Activated naive CD8-positive, alpha-beta T cell treated with anti-CD3 and anti-CD28 coated beads, Interleukin-2, amount 50 U/mL, for 24 hours (primary cell): Measurements from ENCODE around the gene GCH1.

Source experiments
- ATAC-seq: fragments of 150-1000 bp; cut with Tn5 transposase; one replicate; pipeline ENCODE4 v1.10.0; 2021
- DNase-seq: peaks from one replicate; pipeline ENCODE4 v3.0.0; 2021
- H3K27ac Mint-ChIP-seq: one replicate; pipeline ENCODE4 v1.8.0; 2021; ENCODE audit warnings: mild to moderate bottlenecking, mixed read lengths
- H3K27me3 Mint-ChIP-seq: one replicate; pipeline ENCODE4 v1.8.0; 2021; ENCODE audit warnings: mixed read lengths
- H3K36me3 Mint-ChIP-seq: one replicate; pipeline ENCODE4 v1.8.0; 2021; ENCODE audit warnings: low read depth, mixed read lengths
- H3K4me1 Mint-ChIP-seq: one replicate; pipeline ENCODE4 v1.8.0; 2021; ENCODE audit warnings: mixed read lengths
- H3K4me3 Mint-ChIP-seq: one replicate; pipeline ENCODE4 v1.8.0; 2021; ENCODE audit warnings: mild to moderate bottlenecking, moderate library complexity, mixed read lengths
- H3K9me3 Mint-ChIP-seq: one replicate; pipeline ENCODE4 v1.8.0; 2021; ENCODE audit warnings: mixed read lengths

The GCH1 gene

DNA sequence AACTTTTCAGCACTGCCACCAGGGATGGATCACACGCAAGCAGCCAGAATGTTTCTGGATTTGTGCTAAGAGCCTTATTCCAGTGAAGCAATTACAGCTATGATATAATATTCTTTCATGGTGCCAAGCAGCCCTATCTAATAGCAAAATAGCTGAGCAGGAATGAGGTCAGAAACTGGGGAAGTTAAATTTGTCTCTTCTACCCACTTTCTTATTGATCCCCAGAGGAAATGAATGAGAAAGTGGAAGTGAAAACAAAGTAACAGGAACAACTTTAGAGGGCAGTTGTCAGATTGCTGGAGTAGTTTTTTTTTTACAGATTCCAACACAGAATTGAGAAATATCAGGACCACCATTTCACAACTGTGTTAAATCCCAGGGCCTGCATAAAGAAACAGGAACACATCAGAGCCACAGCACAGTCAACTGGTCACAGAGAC, 44.8 kb downstream of the GCH1 start:
- Mint-ChIP-seq H3K36me3 (peaks cover 16% of the 10 kb centered on the region), H3K27me3 (no peaks in the 10 kb centered on the region), H3K4me1 (peaks cover 21% of the 10 kb centered on the region), H3K9me3 (no peaks in the 10 kb centered on the region), H3K4me3 (no peak overlapping the region), H3K27ac (no peak overlapping the region)
- no peak for ATAC-seq
- no peak for DNase-seq

- H3K27ac Mint-ChIP-seq = no peak overlapping the region
Observed at GRCh38 chr14:54856152-54856551, 46.5 kb downstream of the GCH1 start.

DNA sequence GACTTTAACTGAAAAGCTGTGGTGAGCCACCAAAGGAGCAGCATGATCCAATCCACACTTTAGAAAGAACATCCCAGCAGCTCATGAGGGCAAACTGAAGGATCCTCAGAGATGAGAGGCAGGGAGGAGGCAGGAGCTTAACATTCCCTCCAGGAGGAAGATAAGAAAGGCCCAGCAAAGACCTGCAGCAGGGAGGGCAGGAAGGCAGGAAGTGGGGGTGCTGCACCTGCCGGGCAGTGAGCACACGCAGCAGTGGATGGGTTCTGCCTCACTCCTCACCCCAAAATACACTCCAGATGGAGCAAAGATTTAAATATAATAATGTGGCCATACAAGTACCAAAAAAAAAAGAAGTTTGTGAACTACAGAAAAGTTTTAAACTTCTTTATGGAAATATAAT, 48.4 kb downstream of the GCH1 start:
- H3K27ac Mint-ChIP-seq = no peak overlapping the region
- ATAC-seq = no peak

More at GRCh38 chr14:54856152-54856551, 46.5 kb downstream of the GCH1 start:
- no peaks in the 10 kb centered on the region for H3K9me3 Mint-ChIP-seq
- ATAC-seq (no peak), DNase-seq (no peak)
- no peak overlapping the region for H3K4me3 Mint-ChIP-seq
- H3K27me3 Mint-ChIP-seq = no peaks in the 10 kb centered on the region
- H3K36me3 Mint-ChIP-seq = peaks cover 20% of the 10 kb centered on the region
- peaks cover 21% of the 10 kb centered on the region for H3K4me1 Mint-ChIP-seq

GRCh38 chr14:54853339-54853738, 49.3 kb downstream of the GCH1 start:
- DNase-seq = no peak
- ATAC-seq = no peak
- Mint-ChIP-seq H3K4me3 (no peak overlapping the region), H3K36me3 (peaks cover 20% of the 10 kb centered on the region), H3K27me3 (no peaks in the 10 kb centered on the region), H3K27ac (no peak overlapping the region), H3K9me3 (no peaks in the 10 kb centered on the region), H3K4me1 (peaks cover 18% of the 10 kb centered on the region)

More for the DNA sequence above, 48.4 kb downstream of the GCH1 start:
- Mint-ChIP-seq H3K4me1 (peaks cover 21% of the 10 kb centered on the region), H3K9me3 (no peaks in the 10 kb centered on the region), H3K27me3 (no peaks in the 10 kb centered on the region), H3K4me3 (no peak overlapping the region), H3K36me3 (peaks cover 23% of the 10 kb centered on the region)
- no peak for DNase-seq

GRCh38 chr14:54852215-54852614, 50.4 kb downstream of the GCH1 start:
- no peak for DNase-seq
- Mint-ChIP-seq H3K4me3 (no peak overlapping the region), H3K4me1 (peaks cover 13% of the 10 kb centered on the region), H3K9me3 (no peaks in the 10 kb centered on the region), H3K27me3 (no peaks in the 10 kb centered on the region), H3K36me3 (peaks cover 18% of the 10 kb centered on the region), H3K27ac (no peak overlapping the region)
- ATAC-seq = no peak

DNA sequence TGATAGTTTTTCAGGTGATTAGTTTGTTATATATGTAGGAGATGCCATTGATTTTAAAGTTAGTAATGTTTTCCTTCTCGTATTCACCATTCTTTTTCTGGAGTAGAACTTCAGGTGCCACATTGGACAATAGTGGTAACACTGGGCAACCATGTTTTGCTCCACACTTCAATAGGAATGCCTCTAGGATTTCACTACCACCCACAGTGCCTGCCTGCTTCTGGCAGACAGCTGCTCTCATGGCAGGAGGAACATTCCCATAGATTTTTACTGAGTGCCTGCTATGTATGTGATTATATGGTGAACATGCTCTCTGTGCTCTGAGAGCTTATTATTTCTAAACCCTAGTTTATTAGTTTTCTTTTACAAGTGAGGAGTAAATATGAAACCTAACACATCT, 53.7 kb downstream of the GCH1 start:
- H3K4me3 Mint-ChIP-seq = no peak overlapping the region

GRCh38 chr14:54845641-54846040, 57.0 kb downstream of the GCH1 start:
- Mint-ChIP-seq H3K36me3 (peaks cover 21% of the 10 kb centered on the region), H3K4me3 (no peak overlapping the region), H3K9me3 (peaks cover 3% of the 10 kb centered on the region), H3K27me3 (no peaks in the 10 kb centered on the region), H3K4me1 (no peaks in the 10 kb centered on the region), H3K27ac (no peak overlapping the region)
- ATAC-seq (no peak), DNase-seq (no peak)

More for the DNA sequence above, 53.7 kb downstream of the GCH1 start:
- Mint-ChIP-seq H3K27ac (no peak overlapping the region), H3K36me3 (peaks cover 20% of the 10 kb centered on the region), H3K9me3 (no peaks in the 10 kb centered on the region), H3K27me3 (no peaks in the 10 kb centered on the region), H3K4me1 (peaks cover 2% of the 10 kb centered on the region)
- DNase-seq (no peak), ATAC-seq (no peak)

DNA sequence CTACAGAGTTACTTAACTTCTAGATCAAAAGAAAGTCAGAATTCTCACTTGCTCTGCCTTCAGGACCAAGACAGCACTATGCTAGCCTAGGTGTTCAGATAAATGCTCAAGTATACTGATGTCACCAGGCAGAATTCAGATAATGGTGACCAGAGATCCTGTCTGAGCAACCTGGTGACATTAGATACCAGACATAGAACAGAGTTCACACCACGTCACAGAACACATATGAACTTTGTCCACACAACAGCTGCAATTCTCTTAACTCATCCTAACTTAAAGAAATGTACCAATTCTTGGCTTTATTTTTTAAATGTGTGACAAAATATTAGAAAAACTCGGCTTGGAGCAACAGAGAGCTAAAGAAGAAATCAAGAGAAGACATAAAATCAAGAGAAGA, 58.1 kb downstream of the GCH1 start:
- no peak overlapping the region for H3K27ac Mint-ChIP-seq
- no peak for ATAC-seq
- H3K27me3 Mint-ChIP-seq = no peaks in the 10 kb centered on the region

DNA sequence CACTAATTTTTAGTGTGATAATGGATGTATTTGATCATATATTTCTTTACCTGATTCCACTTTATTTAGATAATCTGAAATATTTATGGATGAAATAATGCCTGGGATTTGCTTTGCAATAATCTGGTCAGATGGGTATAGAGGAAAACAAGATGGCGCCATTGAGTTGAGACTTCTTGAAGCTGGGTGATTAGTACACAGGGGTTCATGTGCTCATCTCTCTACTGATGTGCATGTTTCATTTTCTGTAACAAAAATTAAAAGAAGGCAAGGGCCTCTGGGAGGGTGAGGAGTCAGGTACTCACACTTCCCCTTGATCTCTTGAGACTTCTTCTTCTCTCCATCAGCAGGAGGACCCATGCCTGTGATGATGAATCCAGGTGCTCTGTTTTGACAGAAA, 61.8 kb downstream of the GCH1 start:
- Mint-ChIP-seq H3K27me3 (no peaks in the 10 kb centered on the region), H3K4me1 (no peaks in the 10 kb centered on the region), H3K36me3 (peaks cover 21% of the 10 kb centered on the region), H3K4me3 (no peak overlapping the region), H3K9me3 (peaks cover 4% of the 10 kb centered on the region), H3K27ac (no peak overlapping the region)
- DNase-seq (no peak), ATAC-seq (no peak)

More for the DNA sequence above, 58.1 kb downstream of the GCH1 start:
- Mint-ChIP-seq H3K36me3 (peaks cover 22% of the 10 kb centered on the region), H3K9me3 (peaks cover 4% of the 10 kb centered on the region), H3K4me1 (no peaks in the 10 kb centered on the region), H3K4me3 (no peak overlapping the region)
- no peak for DNase-seq

- DNase-seq (no peak), ATAC-seq (no peak)
- H3K36me3 Mint-ChIP-seq = peaks cover 18% of the 10 kb centered on the region
- H3K4me3 Mint-ChIP-seq = no peak overlapping the region
- H3K27me3 Mint-ChIP-seq = no peaks in the 10 kb centered on the region
- H3K4me1 Mint-ChIP-seq = no peaks in the 10 kb centered on the region
- peaks cover 4% of the 10 kb centered on the region for H3K9me3 Mint-ChIP-seq
- no peak overlapping the region for H3K27ac Mint-ChIP-seq
Observed at GRCh38 chr14:54840336-54840735, 62.3 kb downstream of the GCH1 start.

DNA sequence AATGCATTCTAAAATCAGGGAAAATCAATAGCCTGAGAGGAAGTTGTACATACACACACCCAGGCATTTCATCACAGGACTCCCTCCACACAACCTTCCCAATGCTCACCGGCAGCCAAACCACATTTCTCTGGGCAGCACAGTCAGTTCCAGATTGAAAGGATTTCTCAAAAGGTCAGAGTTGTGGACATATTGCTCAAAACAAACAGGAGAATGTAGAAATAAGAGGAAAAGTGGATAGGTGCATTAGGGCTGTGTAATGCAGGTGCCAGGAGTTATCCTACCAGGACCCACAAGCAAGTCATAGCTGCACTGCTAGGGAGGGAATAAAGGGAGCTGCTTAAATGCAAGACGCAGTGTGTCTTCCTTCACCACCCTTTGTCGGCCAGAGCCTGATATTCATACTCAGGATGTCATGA, 62.9 kb downstream of the GCH1 start:
- Mint-ChIP-seq H3K4me1 (no peaks in the 10 kb centered on the region), H3K36me3 (peaks cover 18% of the 10 kb centered on the region), H3K27ac (no peak overlapping the region), H3K27me3 (no peaks in the 10 kb centered on the region), H3K4me3 (no peak overlapping the region), H3K9me3 (peaks cover 4% of the 10 kb centered on the region)
- no peak for DNase-seq
- no peak for ATAC-seq

DNA sequence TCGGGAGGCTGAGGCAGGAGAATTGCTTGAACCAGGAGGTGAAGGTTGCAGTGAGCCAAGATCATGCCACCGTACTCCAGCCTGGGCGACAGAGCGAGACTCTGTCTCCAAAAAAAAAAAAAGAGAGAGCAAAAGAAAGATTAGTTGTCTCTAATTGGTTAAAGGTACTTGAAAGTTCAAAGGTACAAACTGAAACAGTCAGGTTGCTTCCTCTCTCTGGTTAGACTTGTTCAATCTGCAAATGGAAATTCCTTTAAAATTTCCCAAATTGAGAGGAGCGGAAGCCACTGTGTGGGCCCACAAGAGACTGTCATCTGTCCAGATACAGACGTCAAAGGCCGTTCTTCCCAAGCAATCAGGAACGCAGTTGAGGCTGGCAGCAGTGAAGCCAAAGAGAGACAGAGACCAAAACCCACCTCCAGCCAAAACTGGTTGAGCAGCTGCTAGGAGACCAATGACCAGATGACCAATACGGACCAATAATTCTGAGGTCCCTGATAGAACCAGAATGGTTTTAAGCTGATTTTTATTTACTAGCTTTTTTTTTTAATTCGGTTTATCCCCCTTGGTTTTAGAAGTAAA, 63.6 kb downstream of the GCH1 start:
- no peak for DNase-seq
- no peak overlapping the region for H3K4me3 Mint-ChIP-seq

GRCh38 chr14:54837508-54838149, 65.0 kb downstream of the GCH1 start:
- ATAC-seq = no peak
- H3K27ac Mint-ChIP-seq = no peak overlapping the region
- no peak for DNase-seq
- peaks cover 14% of the 10 kb centered on the region for H3K36me3 Mint-ChIP-seq
- H3K9me3 Mint-ChIP-seq = peaks cover 4% of the 10 kb centered on the region
- no peak overlapping the region for H3K4me3 Mint-ChIP-seq
- no peaks in the 10 kb centered on the region for H3K27me3 Mint-ChIP-seq
- H3K4me1 Mint-ChIP-seq = no peaks in the 10 kb centered on the region

More for the DNA sequence above, 63.6 kb downstream of the GCH1 start:
- Mint-ChIP-seq H3K4me1 (no peaks in the 10 kb centered on the region), H3K36me3 (peaks cover 14% of the 10 kb centered on the region), H3K27me3 (no peaks in the 10 kb centered on the region), H3K9me3 (peaks cover 4% of the 10 kb centered on the region), H3K27ac (no peak overlapping the region)
- ATAC-seq = no peak

GRCh38 chr14:54836231-54836630, 66.4 kb downstream of the GCH1 start:
- Mint-ChIP-seq H3K4me3 (no peak overlapping the region), H3K9me3 (peaks cover 4% of the 10 kb centered on the region), H3K36me3 (peaks cover 8% of the 10 kb centered on the region), H3K27ac (no peak overlapping the region), H3K4me1 (no peaks in the 10 kb centered on the region), H3K27me3 (peaks cover 2% of the 10 kb centered on the region)
- no peak for DNase-seq
- no peak for ATAC-seq

DNA sequence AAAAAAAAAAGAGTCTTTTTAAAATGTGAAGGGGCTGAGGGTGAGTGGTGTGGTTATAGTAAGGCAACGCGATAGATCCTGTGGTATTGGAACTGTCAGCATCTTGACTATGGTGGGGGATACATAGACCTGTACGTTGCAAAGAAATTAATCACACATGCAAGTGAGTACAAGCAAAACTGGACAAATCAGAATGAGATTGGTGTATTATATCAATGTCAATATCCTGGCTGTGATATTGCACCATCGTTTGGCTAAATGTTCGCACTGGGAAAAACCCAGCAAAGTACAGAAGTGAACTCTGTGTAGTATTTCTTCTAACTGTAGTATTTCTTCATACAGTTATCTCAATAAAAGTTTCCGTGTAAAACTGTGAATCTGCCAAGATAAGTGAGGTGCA, 67.9 kb downstream of the GCH1 start:
- Mint-ChIP-seq H3K9me3 (peaks cover 6% of the 10 kb centered on the region), H3K4me3 (no peak overlapping the region), H3K27me3 (peaks cover 2% of the 10 kb centered on the region), H3K36me3 (no peaks in the 10 kb centered on the region), H3K4me1 (no peaks in the 10 kb centered on the region), H3K27ac (no peak overlapping the region)
- DNase-seq (no peak), ATAC-seq (no peak)
